ENCODE measurements around the gene ANXA1.

- no peak for TF ChIP-seq ZFP30 (CRISPR knock-in tag; IDR thresholded peaks at IDR 0.05)
- no peak for TF ChIP-seq CSDC2 (CRISPR knock-in tag; IDR thresholded peaks at IDR 0.05)
- TF ChIP-seq ZC3H10 (CRISPR knock-in tag; IDR thresholded peaks at IDR 0.05) = no peak
These were observed 14.2 kb downstream of the ANXA1 start for GRCh38 chr9:73165911-73166310.

Measured in SK-N-SH treated with all-trans-retinoic acid at 6 μM for 48 hours (cell line).